Suprapubic skin (tissue), 4 donors: ENCODE data around the gene CSF3.

Source experiments
- CTCF ChIP-seq, 2 donors: fragments of 200-600 bp in 1 of 2; fragments of 450-650 bp in 1 of 2; sonication (generic) in 1 of 2; IDR thresholded peaks; one replicate each; pipeline ENCODE4 v1.5.1; 2016 to 2019; ENCODE audit warnings: antibody characterized with exemption in 2 of 2, mild to moderate bottlenecking in 1 of 2, moderate library complexity in 1 of 2
- EP300 ChIP-seq: sonication (generic); formaldehyde crosslinking; IDR thresholded peaks from one replicate; pipeline ENCODE4 v1.6.1; 2017; ENCODE audit warnings: antibody characterized with exemption
- POLR2AphosphoS5 ChIP-seq, 3 donors: sonication (generic); formaldehyde crosslinking; IDR thresholded peaks; one replicate each; pipeline ENCODE4 v1.6.1; 2017; ENCODE audit warnings: antibody characterized with exemption in 3 of 3

GRCh38 chr17:40058865-40059264 lies 43.6 kb downstream of the CSF3 start:
- no peak for TF ChIP-seq CTCF (IDR thresholded peaks at IDR 0.05)
- no peak for TF ChIP-seq POLR2AphosphoS5 (IDR thresholded peaks at IDR 0.05)
- no peak for TF ChIP-seq EP300
